ENCODE data around the gene UNC13B. TPM values are rescaled to one million over a fixed set of nuclear protein-coding genes. Genes with fewer than 3 reads are reported as not detected.
"Not testable (repeated sequence)": the region's sequence is repeated elsewhere in the genome, so short reads cannot be mapped to it uniquely, and the experiment has no call there.

The UNC13B gene
- total RNA-seq, 1 experiment from 2014 or later = 17.2 TPM

DNA sequence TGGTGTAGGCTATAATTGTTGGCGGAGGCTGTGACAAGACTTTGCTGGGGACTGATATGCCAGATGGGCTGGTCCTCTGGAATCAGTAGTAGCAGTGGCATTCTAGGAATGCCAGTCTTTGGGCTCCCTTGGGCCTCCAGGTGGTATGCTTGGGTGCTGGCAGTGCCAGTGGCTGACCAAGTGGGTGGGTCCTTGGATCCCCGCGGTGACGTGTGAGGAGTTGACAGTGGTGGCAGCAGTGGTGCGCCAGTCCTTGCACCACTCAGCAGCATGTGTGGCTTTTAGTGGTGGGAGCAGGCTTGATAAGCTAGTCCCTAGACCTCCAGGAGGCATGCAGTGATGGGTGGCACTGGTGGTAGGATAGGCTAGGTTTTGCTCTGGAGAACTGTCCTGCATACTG, 63.9 kb downstream of the UNC13B start:
- DNase-seq (ENCODE audit: low read depth) = no peak

DNA sequence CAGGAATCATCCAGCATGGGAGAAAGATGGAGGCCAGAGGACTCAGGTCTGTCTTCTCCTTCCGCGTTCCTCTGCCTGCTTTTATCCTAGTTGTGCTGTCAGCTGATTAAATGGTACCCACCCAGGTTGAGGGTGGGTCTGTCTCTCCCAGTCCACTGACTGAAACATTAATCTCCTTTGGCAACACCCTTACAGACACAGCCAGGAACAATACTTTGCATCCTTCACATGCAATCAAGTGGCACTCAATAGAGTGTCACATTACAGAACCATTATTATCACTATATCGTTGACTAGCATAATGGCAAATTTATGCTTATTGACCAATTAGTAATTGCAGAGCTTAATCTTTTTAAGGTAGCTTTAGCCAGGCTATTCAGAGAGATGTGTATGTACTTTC, 64.8 kb downstream of the UNC13B start:
- DNase-seq (ENCODE audit: low read depth) = no peak

DNA sequence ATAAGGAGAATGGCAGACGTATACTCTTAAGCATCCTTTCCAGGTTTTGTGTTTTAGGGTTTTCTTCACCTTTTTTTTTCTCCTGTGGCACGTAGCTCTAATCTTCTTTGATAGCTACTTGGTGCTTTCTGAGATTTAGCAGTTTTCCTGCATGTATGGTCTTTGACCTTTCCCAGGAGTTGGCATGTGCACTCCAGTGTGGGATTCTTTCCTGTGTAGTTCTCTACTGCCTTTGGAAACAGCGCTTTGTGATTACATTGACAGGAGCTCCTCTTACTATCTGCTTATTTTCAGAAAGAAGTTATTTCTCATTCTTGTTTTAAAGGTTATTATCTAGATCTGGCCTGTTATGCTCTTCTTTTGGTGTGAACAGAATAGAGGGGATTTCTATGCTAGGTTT, 65.5 kb downstream of the UNC13B start:
- no peak for DNase-seq (ENCODE audit: low read depth)

DNA sequence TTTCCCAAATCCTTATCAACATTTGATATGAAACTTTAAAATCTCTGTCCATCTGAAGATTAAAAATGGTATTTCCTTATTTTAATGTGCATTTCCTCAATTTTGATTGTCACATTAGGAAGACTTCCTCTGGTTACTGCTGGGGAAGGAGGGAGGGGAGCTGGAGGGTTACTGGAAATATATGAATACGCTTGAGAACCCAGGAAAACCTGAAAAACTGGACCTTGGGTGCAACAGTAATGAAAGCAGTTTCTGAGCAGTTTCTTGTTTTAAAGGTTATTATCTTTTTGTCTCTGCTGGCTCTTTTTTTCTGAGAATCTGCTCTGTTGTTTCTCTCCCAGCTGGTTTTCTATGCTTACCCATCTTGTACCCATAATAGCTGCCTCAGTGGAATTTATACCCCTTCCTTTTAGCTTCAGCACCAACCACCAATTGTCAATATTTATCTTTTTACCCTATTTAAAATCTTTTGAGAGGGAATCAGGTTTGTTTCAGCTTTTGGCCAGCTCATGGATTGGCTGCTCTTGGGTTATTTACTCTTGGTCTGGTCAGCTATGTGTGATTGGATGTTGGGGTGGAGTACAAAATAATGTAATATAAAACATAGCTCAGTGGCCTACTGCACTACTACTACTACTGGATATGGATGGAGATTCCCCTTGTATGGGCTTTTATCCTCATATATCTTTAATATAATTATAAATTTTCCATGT, 67.4 kb downstream of the UNC13B start:
- DNase-seq (ENCODE audit: low read depth) = no peak

DNA sequence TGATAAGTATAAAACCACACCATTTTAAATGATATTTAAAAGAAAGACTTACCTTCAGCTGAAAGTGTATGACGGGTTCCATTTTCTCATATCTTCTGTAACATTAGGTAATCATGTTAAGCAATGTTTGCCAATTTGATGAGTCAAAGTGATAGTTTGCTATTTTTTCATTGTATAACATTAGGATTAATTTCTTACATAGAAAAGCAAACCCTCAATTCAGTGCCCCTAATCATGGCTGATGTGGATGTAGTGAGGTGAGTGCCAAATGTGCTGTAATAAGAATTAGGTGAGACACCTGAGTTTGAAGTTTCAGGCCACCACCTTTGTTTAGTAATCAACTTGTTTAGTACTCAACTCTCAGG, 68.0 kb downstream of the UNC13B start:
- DNase-seq (ENCODE audit: low read depth) = no peak

DNA sequence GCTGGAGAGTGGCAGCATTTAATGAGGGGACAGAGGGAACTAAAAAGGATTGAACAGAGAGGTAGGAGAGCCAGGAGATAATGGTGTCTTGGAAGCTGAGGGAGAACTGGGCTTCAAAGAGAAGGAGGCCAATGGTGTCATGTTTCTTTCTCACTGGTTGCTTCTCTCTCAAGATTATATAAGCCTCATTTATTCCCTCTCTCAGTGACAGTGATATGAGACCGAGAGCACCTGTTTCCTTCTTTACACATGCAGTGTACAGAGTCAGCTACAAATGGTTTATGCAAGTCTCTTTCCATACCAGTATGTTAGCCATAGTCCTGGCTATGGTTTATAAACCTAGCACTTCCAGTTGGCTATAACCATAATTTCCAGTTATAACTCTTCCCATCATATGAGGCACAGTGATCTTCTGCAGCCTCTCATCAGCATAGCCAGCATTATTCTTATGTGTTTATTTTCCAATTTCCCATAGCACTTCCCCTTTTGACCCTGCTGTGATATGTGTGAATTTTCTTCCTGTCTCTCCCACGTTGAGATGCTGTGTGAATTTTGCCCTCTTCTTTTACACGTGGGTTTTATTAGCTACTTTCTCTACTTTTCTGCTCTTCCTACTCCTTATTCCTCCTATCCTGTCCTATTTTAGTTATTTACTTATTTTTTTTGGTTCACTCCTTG, 71.2 kb downstream of the UNC13B start:
- no peak for DNase-seq (ENCODE audit: low read depth)

DNA sequence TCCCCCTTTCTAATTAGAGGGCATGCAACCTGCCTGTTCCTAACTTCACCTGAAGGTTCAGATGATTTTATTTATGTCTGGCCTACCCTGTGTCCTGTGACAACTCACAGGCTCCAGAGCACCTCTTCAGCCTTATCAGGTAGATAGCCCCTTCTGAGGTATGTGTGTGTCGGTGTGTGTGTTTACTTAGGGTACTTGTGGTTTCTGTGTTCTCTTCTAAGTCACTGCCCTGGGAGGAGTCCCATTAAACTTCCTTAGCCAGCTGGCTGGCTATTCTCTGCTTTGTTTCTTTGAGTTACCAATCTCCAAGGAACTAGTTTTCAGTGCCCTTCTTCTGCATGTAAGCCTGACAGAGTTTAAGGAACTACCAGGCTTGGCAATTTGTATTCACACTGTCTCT, 74.9 kb downstream of the UNC13B start:
- no peak for DNase-seq (ENCODE audit: low read depth)

DNA sequence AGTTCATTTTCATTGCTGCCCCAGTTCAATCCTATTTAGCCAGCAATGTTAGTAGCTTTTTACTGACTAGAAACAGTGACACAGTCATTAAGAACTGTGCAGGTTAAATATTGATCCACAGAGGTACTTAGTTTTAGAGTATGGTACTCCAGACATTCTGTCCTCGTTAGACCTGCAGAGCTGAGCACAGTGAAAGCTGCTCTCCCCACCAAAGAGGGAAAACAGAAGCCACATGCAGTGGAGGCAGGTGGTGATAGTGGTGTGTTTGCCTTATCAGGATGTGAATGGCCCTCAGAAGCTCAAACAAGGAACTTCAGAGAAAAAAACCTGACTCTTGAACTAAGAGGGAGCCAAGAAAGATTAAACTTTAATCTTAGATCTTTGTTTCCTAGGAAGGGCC, 75.5 kb downstream of the UNC13B start:
- DNase-seq (ENCODE audit: low read depth) = no peak

DNA sequence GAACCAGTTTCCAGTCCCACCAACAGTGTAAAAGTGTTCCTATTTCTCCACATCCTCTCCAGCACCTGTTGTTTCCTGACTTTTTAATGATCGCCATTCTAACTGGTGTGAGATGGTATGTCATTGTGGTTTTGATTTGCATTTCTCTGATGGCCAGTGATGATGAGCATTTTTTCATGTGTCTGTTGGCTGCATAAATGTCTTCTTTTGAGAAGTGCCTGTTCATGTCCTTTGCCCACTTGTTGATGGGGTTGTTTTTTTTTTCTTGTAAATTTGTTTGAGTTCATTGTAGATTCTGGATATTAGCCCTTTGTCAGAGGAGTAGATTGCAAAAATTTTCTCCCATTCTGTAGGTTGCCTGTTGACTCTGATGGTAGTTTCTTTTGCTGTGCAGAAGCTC, 84.1 kb downstream of the UNC13B start:
- DNase-seq (ENCODE audit: low read depth) = not testable (repeated sequence)

DNA sequence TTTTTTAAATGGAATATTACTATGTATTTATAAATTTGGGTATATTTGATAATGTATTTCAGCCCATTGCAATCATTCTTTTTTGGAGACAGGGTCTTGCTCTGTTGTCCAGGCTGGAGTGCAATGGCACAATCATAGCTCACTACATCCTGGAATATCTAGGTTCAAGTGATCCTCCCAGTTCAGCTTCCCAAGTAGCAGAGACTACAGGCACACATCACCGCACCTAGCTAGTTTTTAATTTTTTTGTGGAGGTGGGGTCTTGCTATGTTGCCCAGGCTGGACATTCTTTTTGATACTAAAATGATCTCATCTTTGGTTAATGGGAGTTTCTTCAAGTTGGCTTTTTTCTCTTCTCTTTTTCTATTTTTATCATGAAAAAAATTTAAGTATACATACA, 91.3 kb downstream of the UNC13B start:
- DNase-seq (ENCODE audit: low read depth) = no peak

DNA sequence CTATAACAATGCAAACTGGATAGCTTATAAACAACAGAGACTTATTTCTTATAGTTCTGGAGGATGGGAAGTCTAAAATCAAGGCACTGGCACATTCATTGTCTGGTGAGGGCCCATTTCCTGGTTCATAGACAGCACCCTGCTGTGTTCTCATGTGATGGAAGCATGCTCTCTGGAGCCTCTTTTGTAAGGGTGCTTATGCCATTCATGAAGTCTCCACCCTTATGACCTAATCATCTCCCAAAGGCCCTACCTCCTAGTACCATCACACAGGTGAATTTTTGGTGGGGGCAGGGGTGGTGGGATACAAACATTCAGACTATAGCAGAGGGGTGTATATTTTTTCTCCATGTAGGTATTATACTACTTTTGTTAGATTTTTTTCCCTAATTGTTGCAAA, 92.4 kb downstream of the UNC13B start:
- no peak for DNase-seq (ENCODE audit: low read depth)

DNA sequence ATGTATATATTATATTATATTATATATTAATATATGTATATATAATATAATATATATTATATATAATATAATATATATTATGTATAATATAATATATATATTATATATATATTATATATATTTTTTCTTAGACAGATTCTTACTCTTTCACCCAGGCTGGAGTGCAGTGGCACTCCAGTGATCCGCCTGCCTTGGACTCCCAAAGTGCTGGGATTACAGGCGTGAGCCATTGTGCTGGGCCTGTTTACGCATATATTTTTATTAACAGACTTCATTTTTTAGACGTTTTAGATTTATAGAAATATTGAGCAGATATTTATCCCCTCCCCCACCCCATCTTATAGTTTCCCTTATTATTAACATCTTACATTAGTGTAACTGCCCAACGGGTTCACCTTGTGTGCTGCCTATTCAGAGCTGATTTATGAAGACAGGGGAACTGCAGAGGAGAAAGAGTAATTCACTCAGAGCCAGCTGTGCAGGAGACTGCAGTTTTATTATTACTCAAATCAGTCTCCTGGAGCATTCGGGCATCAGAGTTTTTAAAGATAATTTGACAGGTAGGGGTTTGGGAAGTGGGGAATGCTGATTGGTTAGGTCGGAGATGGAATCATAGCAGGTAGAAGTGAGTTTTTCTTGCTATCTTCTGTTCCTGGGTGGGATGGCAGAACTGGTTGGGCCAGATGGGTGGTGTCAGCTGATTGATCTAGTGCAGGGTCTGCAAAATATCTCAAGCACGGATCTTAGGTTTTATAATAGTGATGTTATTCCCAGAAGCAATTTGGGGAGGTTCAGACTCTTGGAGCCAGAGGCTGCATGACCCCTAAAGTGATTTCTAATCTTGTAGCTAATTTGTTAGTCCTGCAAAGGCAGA, 93.4 kb downstream of the UNC13B start:
- no peak for DNase-seq (ENCODE audit: low read depth)

DNA sequence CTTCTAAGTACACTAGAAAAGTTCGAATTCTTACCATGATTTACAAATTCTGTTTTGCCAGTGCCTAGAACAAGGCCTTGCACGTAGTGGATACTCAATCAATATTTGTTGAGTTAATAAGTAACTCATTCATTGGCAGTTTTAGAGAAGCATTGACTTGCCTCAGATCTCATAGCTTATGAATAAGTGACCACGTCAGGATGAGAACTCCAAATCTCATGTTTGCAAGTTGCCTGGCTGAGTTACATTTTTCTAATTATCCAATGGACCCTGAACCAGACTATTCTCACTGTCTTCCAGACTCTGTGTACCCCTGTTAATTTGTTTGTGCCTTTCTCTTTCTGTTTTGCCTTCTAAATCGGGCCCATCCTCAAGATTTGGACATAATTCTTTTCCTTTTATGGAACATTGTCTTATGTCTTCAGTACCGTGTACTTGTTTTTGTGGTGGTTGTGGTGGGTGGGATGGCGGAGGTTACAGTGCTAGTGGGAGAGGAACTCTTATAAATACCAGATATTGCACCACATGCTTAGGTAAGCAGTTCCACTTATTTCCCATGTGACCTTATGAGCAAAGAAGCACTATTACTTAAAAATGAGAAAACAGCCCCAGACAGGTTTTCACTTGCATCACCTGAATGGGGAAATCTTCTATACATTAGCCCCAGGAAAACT, 96.3 kb downstream of the UNC13B start:
- no peak for DNase-seq (ENCODE audit: low read depth)

DNA sequence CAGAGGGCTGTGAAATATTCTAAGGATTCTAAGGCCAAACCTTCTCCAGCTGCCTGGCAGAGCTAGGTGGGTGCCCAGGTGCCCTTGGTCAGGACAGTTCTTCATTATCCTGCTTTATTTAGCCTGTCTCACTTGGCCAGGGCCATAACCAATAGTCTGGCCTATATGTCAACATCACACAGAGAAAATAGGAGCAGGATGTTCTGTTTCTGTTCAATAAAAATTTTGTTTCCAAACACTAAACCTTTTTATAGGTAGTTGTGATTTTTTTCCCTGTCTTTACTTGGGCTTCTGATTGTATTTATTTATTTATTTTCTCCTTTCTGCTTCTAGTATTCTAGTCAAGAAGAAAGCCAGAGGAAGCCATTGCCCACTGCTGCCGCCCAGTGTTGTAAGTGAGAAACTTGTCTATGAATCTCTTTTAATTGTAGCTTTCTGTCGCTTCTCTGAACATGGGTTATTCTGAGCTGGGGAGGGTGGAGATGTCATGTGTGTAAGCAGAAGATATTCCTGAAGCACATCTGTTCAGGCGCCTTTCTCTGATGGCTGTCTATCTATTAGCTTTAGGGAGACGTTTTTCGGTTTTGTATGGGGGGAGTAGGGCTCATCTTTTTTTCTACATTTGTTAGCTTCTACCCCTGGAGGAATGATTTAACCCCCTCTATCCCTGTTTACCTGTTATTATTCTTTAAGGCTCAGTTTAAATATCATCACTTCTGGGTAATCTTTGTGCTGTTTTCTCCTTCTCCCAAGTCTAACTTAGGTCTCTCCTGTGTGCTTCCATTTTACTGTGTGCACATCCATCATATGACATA, 97.1 kb downstream of the UNC13B start:
- DNase-seq (ENCODE audit: low read depth) = peak; percentile 65

DNA sequence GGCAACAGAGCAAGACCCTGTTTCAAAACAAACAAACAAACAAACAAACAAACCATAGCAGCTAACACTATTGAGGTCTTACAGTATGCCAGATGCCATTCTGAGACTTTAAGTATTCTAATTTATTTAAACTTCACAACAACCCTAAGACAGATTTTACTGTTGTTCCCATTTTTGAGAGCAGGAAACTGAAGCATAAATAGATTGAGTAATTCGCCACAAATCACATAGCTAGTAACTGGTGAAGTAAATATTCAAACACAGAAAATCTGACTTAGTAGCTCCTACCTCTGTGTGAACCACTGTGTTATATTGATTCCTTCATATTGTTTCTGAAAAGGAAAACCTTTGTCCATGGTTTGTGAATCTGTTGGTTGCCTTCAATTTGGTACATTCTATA, 98.4 kb downstream of the UNC13B start:
- DNase-seq (ENCODE audit: low read depth) = no peak

DNA sequence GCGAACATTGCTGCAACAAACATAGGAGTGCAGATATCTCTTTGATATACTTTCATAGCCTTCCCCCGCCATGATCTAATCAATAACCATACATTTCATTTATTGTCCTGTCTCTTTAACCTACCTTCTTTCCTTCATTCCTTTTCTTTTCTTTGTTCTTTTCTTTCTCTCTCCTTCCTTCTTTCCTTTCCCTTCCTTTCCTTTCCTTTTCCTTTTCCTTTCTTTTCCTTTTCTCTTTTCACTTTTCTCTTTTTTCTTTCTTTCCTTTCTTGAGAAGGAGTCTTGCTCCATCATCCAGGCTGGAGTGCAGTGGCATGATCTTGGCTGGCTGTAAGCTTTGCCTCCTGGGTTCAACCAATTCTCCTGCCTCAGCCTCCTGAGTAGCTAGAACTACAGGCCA, 100.3 kb downstream of the UNC13B start:
- DNase-seq (ENCODE audit: low read depth) = no peak

DNA sequence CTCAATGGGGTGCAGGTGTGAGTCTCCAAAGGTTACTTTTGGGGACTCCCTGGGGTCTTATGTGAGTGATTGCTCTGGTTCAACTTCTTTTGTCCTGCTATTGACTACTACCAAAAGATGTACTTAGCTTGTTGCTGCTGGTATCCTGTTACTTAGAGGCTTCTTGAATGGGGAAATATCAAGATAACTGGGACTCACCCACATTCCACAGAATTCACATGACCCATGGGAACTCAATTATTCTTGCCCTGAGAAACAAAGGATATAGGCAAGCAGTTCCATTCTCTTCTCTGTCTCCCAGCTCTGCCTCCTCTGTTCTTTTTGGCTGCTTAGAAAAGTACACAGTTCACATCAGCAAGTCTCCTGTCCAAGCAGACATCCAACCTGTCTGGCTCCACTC, 105.9 kb downstream of the UNC13B start:
- no peak for DNase-seq (ENCODE audit: low read depth)

DNA sequence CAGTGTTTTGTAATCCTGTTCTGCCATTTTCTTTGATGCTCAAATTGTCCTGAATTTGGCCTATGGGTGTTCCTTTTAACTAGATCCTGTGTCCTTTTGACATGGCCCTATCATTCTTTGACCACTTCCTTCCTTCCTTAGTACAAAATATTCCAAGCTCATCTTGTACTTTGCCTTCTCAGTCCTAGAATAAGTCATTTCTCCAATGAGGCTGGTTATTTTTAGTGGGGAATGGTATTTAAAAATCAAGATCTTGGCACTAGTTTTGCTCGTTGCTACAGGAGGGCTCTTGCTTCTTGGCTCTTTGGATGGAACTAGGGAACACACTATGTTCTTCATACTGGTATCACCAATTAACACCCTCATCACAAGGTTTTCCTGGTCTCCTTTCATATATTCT, 108.1 kb downstream of the UNC13B start:
- no peak for DNase-seq (ENCODE audit: low read depth)

DNA sequence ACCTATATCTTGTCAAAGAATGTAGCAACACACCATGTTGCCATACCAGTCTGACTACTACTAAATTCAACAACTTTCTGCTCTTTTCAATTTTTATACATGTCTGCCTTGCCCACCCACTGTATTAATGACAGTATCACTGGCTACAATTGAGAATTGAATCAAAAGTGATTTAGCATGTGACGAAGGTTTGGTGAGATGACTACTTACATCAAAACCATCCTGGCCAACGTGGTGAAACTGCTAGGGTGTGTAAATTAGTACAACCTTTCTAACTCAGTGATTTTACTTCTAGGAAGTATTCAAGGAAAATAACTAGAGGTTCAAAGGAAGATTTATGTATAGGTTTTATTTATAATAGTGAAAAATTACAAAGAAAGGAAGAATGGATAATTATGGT, 109.8 kb downstream of the UNC13B start:
- no peak for DNase-seq (ENCODE audit: low read depth)

DNA sequence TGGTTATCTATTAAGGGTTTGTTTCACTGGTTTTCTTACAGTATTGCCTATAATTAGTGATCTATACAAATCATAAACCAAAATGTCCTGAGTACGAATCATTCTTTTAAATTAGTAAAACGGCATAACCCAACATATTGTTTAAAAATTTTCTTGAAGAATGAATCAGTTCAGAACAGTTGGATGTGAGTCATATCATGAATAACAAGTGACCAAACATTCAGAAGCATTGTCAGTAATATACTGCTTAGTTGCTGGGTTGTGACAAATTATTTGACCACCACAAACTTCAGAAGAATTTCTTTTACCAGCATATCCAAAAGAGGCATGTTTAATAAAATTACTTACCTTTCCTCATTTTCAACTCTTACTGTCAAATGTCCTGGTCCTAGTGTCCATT, 111.2 kb downstream of the UNC13B start:
- DNase-seq (ENCODE audit: low read depth) = peak; percentile 13

DNA sequence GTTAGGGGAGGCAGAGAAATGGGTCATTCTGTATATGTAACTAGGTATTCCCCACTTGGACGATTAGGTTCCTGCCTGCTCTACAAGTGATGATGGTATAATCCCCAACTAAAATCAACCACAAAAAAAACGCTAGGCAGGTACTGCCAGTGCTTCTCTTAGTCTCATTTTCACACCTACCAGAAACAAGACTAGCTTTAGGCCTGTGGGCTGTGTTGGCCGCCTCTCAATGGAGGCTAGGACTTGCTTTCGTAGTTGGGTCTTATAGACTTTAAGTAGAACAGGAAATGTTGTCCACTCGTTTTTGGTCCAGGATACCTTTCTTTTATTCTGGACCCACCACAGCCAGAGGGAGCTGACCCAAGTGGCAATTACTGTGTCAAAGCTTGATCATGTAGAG, 111.8 kb downstream of the UNC13B start:
- no peak for DNase-seq (ENCODE audit: low read depth)
